HepG2 (cell line): Measurements from ENCODE around the gene ASTE1. TPM values are rescaled to one million over a fixed set of nuclear protein-coding genes. Genes with fewer than 3 reads are reported as not detected.

Source experiments
- ATAC-seq: fragments of 200-7000 bp; cut with Tn5 transposase; 3 replicates; pipeline ENCODE4 v1.9.1; 2020; ENCODE audit warnings: mild to moderate bottlenecking, moderate library complexity
- BruUV-seq: library from RNA; stranded (reverse); fragments of 400-500 nt; replicated peaks from 2 replicates; lab custom pipeline; 2021; lab: Mats Ljungman, UMichigan
- CTCF ChIA-PET: fragments of 300-600 bp; formaldehyde crosslinking; extraction: SDS; loops from one replicate; lab custom pipeline; 2021; ENCODE audit warnings: low total read pairs, inconsistent platforms, low intra/inter-chr PET ratio; lab: Yijun Ruan, JAX
- POLR2A ChIA-PET: fragments of 350-600 bp; sonication (Branson Sonifier 250); formaldehyde crosslinking; loops from one replicate; lab custom pipeline; 2020; ENCODE audit warnings: antibody characterized with exemption, inconsistent platforms; lab: Yijun Ruan, JAX
- DNase-seq: peaks from one replicate; pipeline ENCODE4 v3.0.0-alpha.2; 2015; ENCODE audit warnings: low spot score
- FAIRE-seq: peaks from 3 replicates; lab custom pipeline; 2011; peaks lifted over from hg19 to GRCh38; lab: Jason Lieb, UNC
- H2AFZ ChIP-seq: one replicate; pipeline ENCODE4 v1.6.1; 2011; ENCODE audit warnings: low read length, inconsistent platforms
- H3K27ac ChIP-seq: fragments of 300-600 bp; 3 replicates; pipeline ENCODE4 v1.8.0; 2011; ENCODE audit warnings: mixed run types, mild to moderate bottlenecking, mixed read lengths, low read length, inconsistent platforms; ENCODE audit not compliant: insufficient read depth; ENCODE audit errors: extremely low read length
- H3K27me3 ChIP-seq, 2 experiments: fragments of 200-600 bp in 1 of 2; 2 replicates in 1 of 2; 3 replicates in 1 of 2; pipeline versions ENCODE4 v1.6.0 to v1.8.0; 2011; ENCODE audit warnings: low read length in 2 of 2, mild to moderate bottlenecking in 2 of 2, moderate library complexity in 2 of 2, inconsistent platforms in 1 of 2; ENCODE audit not compliant: insufficient read depth in 2 of 2, control insufficient read depth in 1 of 2
- H3K36me3 ChIP-seq, 2 experiments: fragments of 200-600 bp in 1 of 2; replicated peaks in 1 of 2; 2 replicates in 1 of 2; 3 replicates in 1 of 2; pipeline versions ENCODE4 v1.5.1 to v1.8.0; 2011; ENCODE audit warnings: low read length in 2 of 2, inconsistent platforms in 1 of 2; ENCODE audit not compliant: insufficient read depth in 2 of 2, control insufficient read depth in 1 of 2
- H3K4me1 ChIP-seq: 2 replicates; pipeline ENCODE4 v1.5.1; 2012; ENCODE audit warnings: low read length, inconsistent platforms; ENCODE audit not compliant: insufficient read depth
- H3K4me2 ChIP-seq: 2 replicates; pipeline ENCODE4 v1.6.0; 2011; ENCODE audit warnings: low read depth, low read length, inconsistent platforms
- H3K4me3 ChIP-seq, 3 experiments: fragments of 200-600 bp in 1 of 3; sonication (generic), shearing (Covaris generic) in 1 of 3; replicated peaks in 1 of 3; 2 replicates each; pipeline ENCODE4 v1.5.1; 2011 to 2016; ENCODE audit warnings: low read length in 3 of 3, inconsistent platforms in 2 of 3, low read depth in 2 of 3, mild to moderate bottlenecking in 2 of 3, control low read depth in 1 of 3, mixed read lengths in 1 of 3; ENCODE audit not compliant: insufficient read depth in 1 of 3
- H3K79me2 ChIP-seq: one replicate; pipeline ENCODE4 v1.6.1; 2011; ENCODE audit warnings: low read length, inconsistent platforms; ENCODE audit not compliant: insufficient read depth
- H3K9ac ChIP-seq: 2 replicates; pipeline ENCODE4 v1.6.0; 2011; ENCODE audit warnings: mild to moderate bottlenecking, low read depth, low read length, inconsistent platforms; ENCODE audit not compliant: insufficient read depth
- H3K9me3 ChIP-seq: 2 replicates; pipeline ENCODE4 v1.5.1; 2012; ENCODE audit warnings: mild to moderate bottlenecking, low read length
- H4K20me1 ChIP-seq: 2 replicates; pipeline ENCODE4 v1.6.0; 2011; ENCODE audit warnings: inconsistent platforms, mild to moderate bottlenecking, low read length, moderate library complexity; ENCODE audit not compliant: insufficient read depth
- ARNT2 ChIP-seq: sonication (generic); formaldehyde crosslinking; IDR thresholded peaks from 2 replicates; pipeline ENCODE4 v1.8.0; 2022; ENCODE audit warnings: mild to moderate bottlenecking, low read depth, missing genetic modification reagents, moderate library complexity
- CEBPG ChIP-seq: IDR thresholded peaks from 2 replicates; pipeline ENCODE4 v1.6.1; 2016
- EZH2 ChIP-seq: conservative IDR thresholded peaks from 2 replicates; pipeline ENCODE4 v1.6.1; 2012; ENCODE audit warnings: mild to moderate bottlenecking, low read depth, low read length, moderate library complexity
- FOXA1 ChIP-seq, 2 experiments: fragments of 450-650 bp in 1 of 2; sonication (generic) in 1 of 2; formaldehyde crosslinking in 1 of 2; IDR thresholded peaks; 2 replicates each; pipeline versions ENCODE4 v1.4.0 to v1.6.1; 2016 to 2020; ENCODE audit warnings: missing genetic modification reagents in 1 of 2
- FOXJ3 ChIP-seq: sonication (generic); formaldehyde crosslinking; IDR thresholded peaks from 2 replicates; pipeline ENCODE4 v1.4.0; 2020; ENCODE audit warnings: missing genetic modification reagents, mild to moderate bottlenecking, borderline replicate concordance
- KDM3A ChIP-seq: IDR thresholded peaks from 2 replicates; pipeline ENCODE4 v1.6.1; 2018; ENCODE audit warnings: low read depth, missing compliant biosample characterization
- MAFK ChIP-seq, 2 experiments: IDR thresholded peaks in 1 of 2; conservative IDR thresholded peaks in 1 of 2; 2 replicates each; pipeline ENCODE4 v1.6.1; 2011; ENCODE audit warnings: improper control_type of control experiment in 2 of 2, low read length in 2 of 2
- RXRB ChIP-seq: IDR thresholded peaks from 2 replicates; pipeline ENCODE4 v1.6.1; 2016; ENCODE audit warnings: borderline replicate concordance, missing genetic modification reagents, missing compliant biosample characterization
- SOX13 ChIP-seq, 3 experiments: fragments of 450-650 bp in 1 of 3; sonication (generic) in 1 of 3; formaldehyde crosslinking in 1 of 3; IDR thresholded peaks in 2 of 3; conservative IDR thresholded peaks in 1 of 3; 2 replicates each; pipeline versions ENCODE4 v1.5.0 to v1.6.1; 2016 to 2020; ENCODE audit warnings: antibody characterized with exemption in 1 of 3, mild to moderate bottlenecking in 1 of 3, missing compliant biosample characterization in 1 of 3, missing genetic modification reagents in 1 of 3, moderate library complexity in 1 of 3
- SOX5 ChIP-seq: IDR thresholded peaks from 2 replicates; pipeline ENCODE4 v1.6.1; 2016; ENCODE audit warnings: borderline replicate concordance
- TP53 ChIP-seq: sonication (generic); formaldehyde crosslinking; conservative IDR thresholded peaks from 2 replicates; pipeline ENCODE4 v1.4.0; 2020; ENCODE audit warnings: missing genetic modification reagents
- ZFP36 ChIP-seq: fragments of 150-350 bp; IDR thresholded peaks from 2 replicates; pipeline ENCODE4 v1.6.1; 2018; ENCODE audit warnings: borderline replicate concordance, low read length, low read depth; ENCODE audit not compliant: partially characterized antibody
- ZFX ChIP-seq: sonication (generic); formaldehyde crosslinking; IDR thresholded peaks from 2 replicates; pipeline ENCODE4 v1.4.0; 2020; ENCODE audit warnings: mild to moderate bottlenecking, low read depth, missing genetic modification reagents, moderate library complexity
- ZNF331 ChIP-seq: sonication (generic); formaldehyde crosslinking; IDR thresholded peaks from 2 replicates; pipeline ENCODE4 v1.4.0; 2020; ENCODE audit warnings: missing genetic modification reagents
- ZNF430 ChIP-seq: sonication (generic); formaldehyde crosslinking; IDR thresholded peaks from 2 replicates; pipeline ENCODE4 v1.9.0; 2021; ENCODE audit warnings: mild to moderate bottlenecking, missing genetic modification reagents
- ZNF530 ChIP-seq: sonication (generic); formaldehyde crosslinking; IDR thresholded peaks from 2 replicates; pipeline ENCODE4 v1.5.0; 2020; ENCODE audit warnings: low read depth, mild to moderate bottlenecking, missing genetic modification reagents
- ZNF878 ChIP-seq: sonication (generic); formaldehyde crosslinking; IDR thresholded peaks from 2 replicates; pipeline ENCODE4 v1.8.1; 2023; ENCODE audit warnings: mild to moderate bottlenecking, missing genetic modification reagents, moderate library complexity
- WGBS: methylation state at CpG from one replicate; pipeline ENCODE4 v1.1.6; 2017; ENCODE audit warnings: low lambda C conversion rate; 5-methylcytosine and 5-hydroxymethylcytosine counted together
- in situ Hi-C: cut with HindIII; loops from 2 replicates; pipeline ENCODE4 v1.10.0; 2017; ENCODE audit warnings: low pct_unique_long_range_greater_than_20kb; ENCODE audit not compliant: extremely low pct_ligation_motif_present
- intact Hi-C: fragments of 100-400 bp; cut with micrococcal nuclease; formaldehyde crosslinking; loops from one replicate; pipeline ENCODE4 v1.10.0; 2022; ENCODE audit not compliant: unreplicated experiment
- polyA plus RNA-seq, 8 experiments: library from polyadenylated mRNA; depleted of rRNA in 3 of 8; stranded (reverse) in 7 of 8; unstranded in 1 of 8; fragments of >200 nt; fragmentation: Illumina TruSeq in 4 of 8; extraction: Trizol in 4 of 8; gene quantifications; 2 replicates each; pipeline versions ENCODE4 v1.2.1 to v1.2.3, GENCODE V29; 2011 to 2016; ENCODE audit warnings: low read depth in 4 of 8, missing spikeins in 1 of 8, mixed read lengths in 1 of 8; ENCODE audit not compliant: insufficient read depth in 1 of 8
- total RNA-seq, 5 experiments: library from RNA; depleted of rRNA; stranded (reverse); fragments of >200 nt; fragmentation: Illumina TruSeq; extraction: Trizol; gene quantifications; 2 replicates each; pipeline ENCODE4 v1.2.3, GENCODE V29; 2016; ENCODE audit warnings: low read depth in 1 of 5
- TF ChIP-seq, protein P1 (sequence below): sonication (generic); formaldehyde crosslinking; IDR thresholded peaks from 2 replicates; pipeline ENCODE4 v1.4.0; 2020; ENCODE audit warnings: mild to moderate bottlenecking, missing genetic modification reagents
- TF ChIP-seq, protein P2 (sequence below): IDR thresholded peaks from 2 replicates; pipeline ENCODE4 v1.6.1; 2016
- TF ChIP-seq, protein P3 (sequence below): sonication (generic); formaldehyde crosslinking; IDR thresholded peaks from 2 replicates; pipeline ENCODE4 v1.4.0; 2020; ENCODE audit warnings: mild to moderate bottlenecking, low read depth, missing genetic modification reagents

Gene ASTE1
- total and polyA plus RNA-seq, 2 of the 13 experiments (the other 11 are each of a cell fraction or from before 2014, with no cell fraction given) = 4.0 to 7.9 TPM

GRCh38 chr3:130967281-130967680 is 59.3 kb downstream of the ASTE1 start (continued):
- TF ChIP-seq, protein P1, sequence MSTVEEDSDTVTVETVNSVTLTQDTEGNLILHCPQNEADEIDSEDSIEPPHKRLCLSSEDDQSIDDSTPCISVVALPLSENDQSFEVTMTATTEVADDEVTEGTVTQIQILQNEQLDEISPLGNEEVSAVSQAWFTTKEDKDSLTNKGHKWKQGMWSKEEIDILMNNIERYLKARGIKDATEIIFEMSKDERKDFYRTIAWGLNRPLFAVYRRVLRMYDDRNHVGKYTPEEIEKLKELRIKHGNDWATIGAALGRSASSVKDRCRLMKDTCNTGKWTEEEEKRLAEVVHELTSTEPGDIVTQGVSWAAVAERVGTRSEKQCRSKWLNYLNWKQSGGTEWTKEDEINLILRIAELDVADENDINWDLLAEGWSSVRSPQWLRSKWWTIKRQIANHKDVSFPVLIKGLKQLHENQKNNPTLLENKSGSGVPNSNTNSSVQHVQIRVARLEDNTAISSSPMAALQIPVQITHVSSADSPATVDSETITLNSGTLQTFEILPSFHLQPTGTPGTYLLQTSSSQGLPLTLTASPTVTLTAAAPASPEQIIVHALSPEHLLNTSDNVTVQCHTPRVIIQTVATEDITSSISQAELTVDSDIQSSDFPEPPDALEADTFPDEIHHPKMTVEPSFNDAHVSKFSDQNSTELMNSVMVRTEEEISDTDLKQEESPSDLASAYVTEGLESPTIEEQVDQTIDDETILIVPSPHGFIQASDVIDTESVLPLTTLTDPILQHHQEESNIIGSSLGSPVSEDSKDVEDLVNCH (CRISPR knock-in tag) = no peak
- TF ChIP-seq ZNF878 = no peak
- TF ChIP-seq ZFP36 = no peak

DNA sequence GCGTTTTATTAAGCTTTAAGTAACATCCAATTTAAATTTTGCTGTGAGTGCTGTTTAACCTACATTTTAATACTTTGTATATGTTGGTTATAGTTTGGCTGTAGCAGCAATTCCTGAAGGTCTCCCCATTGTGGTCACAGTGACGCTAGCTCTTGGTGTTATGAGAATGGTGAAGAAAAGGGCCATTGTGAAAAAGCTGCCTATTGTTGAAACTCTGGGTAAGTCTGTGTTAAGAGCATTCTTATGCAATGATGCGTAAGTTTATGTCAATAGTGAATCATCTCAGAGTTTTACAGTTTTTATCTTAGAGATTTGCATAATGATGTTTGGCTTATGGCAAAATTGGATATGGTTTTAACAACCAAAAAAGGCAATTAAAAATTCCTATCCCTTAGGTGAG is 62.7 kb downstream of the ASTE1 start:
- intact Hi-C loops (no loop called here), in situ Hi-C loops (no loop called here)
- Histone ChIP-seq H4K20me1 (no peaks in the 10 kb centered on the region), H3K4me2 (no peak overlapping the region), H3K4me1 (no peaks in the 10 kb centered on the region), H3K9ac (no peak overlapping the region), H3K4me3 (no peak overlapping the region), H3K27ac (no peak overlapping the region), H3K27me3 (no peaks in the 10 kb centered on the region), H3K79me2 (no peaks in the 10 kb centered on the region), H2AFZ (no peak overlapping the region), H3K36me3 (peaks cover 6 to 13% of the 10 kb centered on the region in 2 experiments; a peak in 4 of 5 replicates), H3K9me3 (no peaks in the 10 kb centered on the region)
- ATAC-seq (no peak), FAIRE-seq (no peak), DNase-seq (peak; percentile 76)
- BruUV-seq = no TSS peak
- WGBS = 71% methylated on average over 3 of the region's 3 CpGs
- POLR2A ChIA-PET = no interaction called here
- CTCF ChIA-PET = no interaction called here
- no peak for TF ChIP-seq RXRB (CRISPR knock-in tag)
- no peak for TF ChIP-seq ZFX (CRISPR knock-in tag)
- TF ChIP-seq MAFK (conservative IDR thresholded peaks at IDR 0.05 in 1 of 2, IDR thresholded peaks at IDR 0.05 in 1 of 2; ENCODE audit: low read length in 2 of 2) = no peak
- 0 out of 2 replicates have a peak, but pooled peaks have one; percentile 20 for TF ChIP-seq CEBPG
- no peak for TF ChIP-seq ZNF530 (CRISPR knock-in tag)
- no peak for TF ChIP-seq ZNF430
- TF ChIP-seq EZH2 = no peak
- peak; percentile 83; the same call in 1 of the 2 replicates for TF ChIP-seq SOX5
- TF ChIP-seq, protein P2, sequence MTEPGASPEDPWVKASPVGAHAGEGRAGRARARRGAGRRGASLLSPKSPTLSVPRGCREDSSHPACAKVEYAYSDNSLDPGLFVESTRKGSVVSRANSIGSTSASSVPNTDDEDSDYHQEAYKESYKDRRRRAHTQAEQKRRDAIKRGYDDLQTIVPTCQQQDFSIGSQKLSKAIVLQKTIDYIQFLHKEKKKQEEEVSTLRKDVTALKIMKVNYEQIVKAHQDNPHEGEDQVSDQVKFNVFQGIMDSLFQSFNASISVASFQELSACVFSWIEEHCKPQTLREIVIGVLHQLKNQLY (CRISPR knock-in tag) = no peak
- TF ChIP-seq FOXJ3 (CRISPR knock-in tag) = no peak
- TF ChIP-seq, protein P3, sequence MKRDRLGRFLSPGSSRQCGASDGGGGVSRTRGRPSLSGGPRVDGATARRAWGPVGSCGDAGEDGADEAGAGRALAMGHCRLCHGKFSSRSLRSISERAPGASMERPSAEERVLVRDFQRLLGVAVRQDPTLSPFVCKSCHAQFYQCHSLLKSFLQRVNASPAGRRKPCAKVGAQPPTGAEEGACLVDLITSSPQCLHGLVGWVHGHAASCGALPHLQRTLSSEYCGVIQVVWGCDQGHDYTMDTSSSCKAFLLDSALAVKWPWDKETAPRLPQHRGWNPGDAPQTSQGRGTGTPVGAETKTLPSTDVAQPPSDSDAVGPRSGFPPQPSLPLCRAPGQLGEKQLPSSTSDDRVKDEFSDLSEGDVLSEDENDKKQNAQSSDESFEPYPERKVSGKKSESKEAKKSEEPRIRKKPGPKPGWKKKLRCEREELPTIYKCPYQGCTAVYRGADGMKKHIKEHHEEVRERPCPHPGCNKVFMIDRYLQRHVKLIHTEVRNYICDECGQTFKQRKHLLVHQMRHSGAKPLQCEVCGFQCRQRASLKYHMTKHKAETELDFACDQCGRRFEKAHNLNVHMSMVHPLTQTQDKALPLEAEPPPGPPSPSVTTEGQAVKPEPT (CRISPR knock-in tag) = no peak
- no peak for TF ChIP-seq KDM3A (CRISPR knock-in tag)
- TF ChIP-seq TP53 (CRISPR knock-in tag) = no peak
- no peak for TF ChIP-seq ZNF331 (CRISPR knock-in tag)
- no peak for TF ChIP-seq SOX13 (IDR thresholded peaks at IDR 0.05)
- TF ChIP-seq SOX13 (CRISPR knock-in tag; conservative IDR thresholded peaks at IDR 0.05 in 1 of 2, IDR thresholded peaks at IDR 0.05 in 1 of 2) = peak in 1 of 2 experiments; percentile 84; a peak in 2 of 4 replicates
- TF ChIP-seq ARNT2 (CRISPR knock-in tag) = no peak
- TF ChIP-seq FOXA1 (IDR thresholded peaks at IDR 0.05) = no peak
- 0 out of 2 replicates have a peak, but pooled peaks have one; percentile 41 for TF ChIP-seq FOXA1 (CRISPR knock-in tag; IDR thresholded peaks at IDR 0.05)
